GM21515 (cell line): Measurements from ENCODE around the gene CTAGE1.
"Not testable (repeated sequence)": the region's sequence is repeated elsewhere in the genome, so short reads cannot be mapped to it uniquely, and the experiment has no call there.

Experiments
- ATAC-seq: cut with Tn5 transposase; IDR thresholded peaks from one replicate; pipeline ENCODE4 v1.9.1; 2021; ENCODE audit not compliant: unreplicated experiment

Gene CTAGE1

DNA sequence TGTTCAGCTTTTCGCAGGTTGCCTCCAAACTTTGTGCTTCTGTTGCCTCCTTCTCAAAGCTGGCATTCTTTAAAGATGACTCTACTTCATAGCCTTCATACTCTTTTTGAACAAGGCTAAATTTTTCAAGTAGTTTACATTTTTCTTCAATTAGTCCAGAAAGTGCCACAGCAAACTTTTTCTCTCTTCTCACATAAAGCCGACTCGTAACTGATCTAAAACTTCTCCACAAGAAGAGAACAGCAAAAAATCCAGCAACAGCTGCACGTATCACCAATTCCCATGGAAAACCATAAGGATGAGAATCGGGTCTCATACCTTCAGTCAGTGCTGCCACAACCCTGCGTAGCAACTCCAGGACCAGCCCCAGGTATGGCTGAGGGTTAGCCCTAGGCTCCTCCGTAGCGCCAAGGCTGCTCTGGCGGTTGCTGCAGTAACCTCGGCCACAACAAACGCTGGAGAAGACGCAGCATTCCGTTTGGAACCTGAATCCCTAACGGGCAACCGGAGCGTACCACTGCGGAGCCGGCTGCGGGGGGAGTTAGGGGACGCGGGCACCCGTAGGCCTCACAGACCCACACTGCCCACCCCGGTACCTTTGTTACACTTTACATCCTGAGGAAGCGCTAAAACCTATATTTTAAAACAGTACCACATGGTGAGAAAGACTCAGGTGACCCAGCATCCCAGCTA is at the start of gene CTAGE1:
Gene CTAGE1, minus strand, starts transcription at position 420 of the 693 bp plus-strand sequence. Its CDS starts 104 bp downstream, at position 316.
- ATAC-seq: no peak

- ATAC-seq: no peak
These were observed 49.1 kb upstream of the CTAGE1 start for GRCh38 chr18:22466608-22467395.

DNA sequence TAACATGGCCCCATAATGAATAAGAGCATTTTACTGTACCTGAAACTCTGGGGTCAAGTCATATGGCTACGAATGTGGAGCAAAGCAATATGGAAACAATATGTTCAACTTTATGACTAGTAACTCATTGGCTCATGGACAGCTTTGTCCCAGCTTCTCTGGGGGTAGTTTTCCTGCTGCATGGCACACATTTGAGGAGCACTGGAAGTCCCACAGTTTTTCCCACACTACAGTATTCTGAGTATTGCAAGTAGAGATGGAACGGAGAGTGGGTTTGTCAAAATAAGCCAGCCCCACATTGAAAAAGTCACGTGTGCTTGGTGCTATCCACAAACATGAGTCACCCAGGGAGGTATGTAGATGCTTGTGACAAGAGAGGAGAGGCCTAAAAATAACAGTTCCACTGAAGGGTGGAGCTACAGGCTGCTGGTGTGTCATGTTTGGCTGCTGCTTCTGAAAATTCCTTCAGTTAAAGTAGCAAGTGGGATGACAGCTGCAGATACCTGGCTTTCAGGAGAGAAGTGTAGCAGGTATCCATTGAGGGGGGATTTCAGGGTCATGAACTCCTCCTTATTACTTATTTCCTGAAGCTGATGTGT is 48.2 kb upstream of the CTAGE1 start:
- no peak for ATAC-seq

DNA sequence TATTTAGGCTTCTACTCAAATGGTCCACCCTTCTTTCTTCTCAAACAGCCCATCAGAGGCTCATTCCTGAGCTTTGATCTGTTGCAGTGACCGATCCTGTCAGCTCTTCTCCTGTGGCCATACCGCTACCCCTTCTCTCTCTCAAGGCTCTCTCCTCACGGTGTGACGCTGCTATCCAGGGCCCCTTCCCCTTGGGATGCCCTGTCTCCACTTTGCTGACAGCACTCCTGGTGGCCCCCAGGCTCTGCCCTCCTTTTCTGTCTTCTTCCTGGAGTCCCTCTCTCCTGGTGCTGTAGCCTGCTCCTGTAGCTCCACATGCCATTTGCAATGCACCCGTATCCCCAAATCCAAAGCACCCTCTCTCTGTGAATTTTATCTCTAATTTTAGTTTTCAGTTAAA is 45.4 kb upstream of the CTAGE1 start:
- no peak for ATAC-seq

- ATAC-seq: no peak
These were observed 41.8 kb upstream of the CTAGE1 start for GRCh38 chr18:22459491-22459890.

GRCh38 chr18:22457524-22457923 is 39.8 kb upstream of the CTAGE1 start:
- ATAC-seq: no peak

- no peak for ATAC-seq
These were observed 38.8 kb upstream of the CTAGE1 start for GRCh38 chr18:22456547-22456946.

DNA sequence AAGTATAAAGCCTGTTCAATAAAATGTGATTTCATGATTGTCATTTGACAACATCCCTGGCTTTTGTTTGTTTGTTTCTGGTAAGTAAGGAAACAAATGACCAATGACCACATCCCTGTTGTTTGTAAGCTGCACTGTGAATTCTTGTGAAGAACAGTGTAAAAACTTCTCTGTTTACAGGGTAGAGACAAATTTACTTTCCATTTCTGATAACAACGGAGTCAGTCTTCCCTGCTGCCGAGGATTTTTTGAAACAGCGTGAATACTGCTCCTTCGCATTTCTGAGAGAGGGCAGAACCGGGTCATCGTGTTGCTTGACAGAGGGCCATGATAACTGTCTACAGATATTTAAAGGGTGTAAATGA is 38.4 kb upstream of the CTAGE1 start:
- no peak for ATAC-seq

GRCh38 chr18:22455425-22456115 is 37.9 kb upstream of the CTAGE1 start:
- no peak for ATAC-seq

DNA sequence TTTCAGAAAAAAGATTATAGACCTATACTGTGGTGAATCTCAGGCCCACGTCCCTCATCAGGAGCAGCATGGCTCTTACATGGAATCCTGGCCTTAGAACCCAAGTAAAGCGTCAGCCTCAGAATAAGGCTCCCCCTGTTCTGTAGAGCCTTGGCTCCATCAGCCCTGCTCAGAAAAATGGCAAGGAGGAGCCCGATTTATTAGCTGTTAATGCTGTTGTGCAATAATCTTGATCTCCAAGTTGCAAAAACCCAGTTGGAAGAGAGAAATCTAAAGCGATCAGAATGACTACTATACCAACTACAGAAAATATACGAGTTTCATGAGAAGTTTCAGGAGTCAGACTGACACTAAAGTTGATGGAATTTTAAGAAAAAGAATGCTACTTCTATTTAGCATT is 35.6 kb upstream of the CTAGE1 start:
- ATAC-seq: no peak

GRCh38 chr18:22452226-22452668 is 34.5 kb upstream of the CTAGE1 start:
- no peak for ATAC-seq

DNA sequence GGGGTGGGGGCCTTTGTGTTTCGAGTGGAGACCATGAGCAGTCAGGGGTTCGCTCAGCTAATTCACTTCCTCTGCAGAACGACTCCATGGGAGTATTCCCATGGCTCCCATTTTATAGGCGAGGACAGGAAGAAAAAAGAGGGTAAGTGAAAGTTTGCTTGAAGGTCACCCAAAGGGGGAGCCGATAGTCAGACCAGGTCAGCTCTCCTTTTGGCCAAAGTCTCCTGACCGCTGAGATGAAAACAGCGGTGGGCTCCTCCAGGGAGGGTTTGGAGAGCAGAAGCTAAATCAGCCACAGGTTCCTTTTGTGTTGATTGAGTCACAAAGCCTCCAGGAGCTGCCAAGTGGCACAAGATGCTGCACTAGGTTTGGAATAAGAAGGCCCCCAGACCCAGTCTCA is 34.1 kb upstream of the CTAGE1 start:
- ATAC-seq: no peak

GRCh38 chr18:22450766-22451165 is 33.1 kb upstream of the CTAGE1 start:
- not testable (repeated sequence) for ATAC-seq

GRCh38 chr18:22450318-22450717 is 32.6 kb upstream of the CTAGE1 start:
- not testable (repeated sequence) for ATAC-seq

- not testable (repeated sequence) for ATAC-seq
These were observed 32.0 kb upstream of the CTAGE1 start for GRCh38 chr18:22449753-22450152.

- ATAC-seq: no peak
These were observed 30.5 kb upstream of the CTAGE1 start for GRCh38 chr18:22448238-22448637.

- ATAC-seq: no peak
These were observed 30.1 kb upstream of the CTAGE1 start for GRCh38 chr18:22447792-22448191.

DNA sequence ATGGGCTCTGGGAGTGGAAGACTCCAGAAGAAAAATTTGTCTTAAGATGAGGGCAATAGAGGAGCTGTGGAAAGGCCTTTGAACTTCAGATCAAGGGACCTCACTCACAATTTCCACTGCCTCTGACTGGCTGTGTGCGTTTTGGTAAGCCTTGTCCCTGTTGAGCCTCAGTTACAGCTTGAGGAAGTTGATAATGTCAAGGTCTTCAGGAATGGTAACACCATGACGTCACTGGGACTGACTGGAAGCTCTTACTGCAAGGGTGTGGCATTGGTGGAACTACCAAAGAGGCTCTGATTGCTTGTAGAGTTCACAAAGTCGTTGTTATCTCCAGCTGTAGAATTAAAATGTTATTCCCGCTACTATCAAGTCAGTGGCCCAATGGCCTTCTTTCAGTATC is 29.2 kb upstream of the CTAGE1 start:
- ATAC-seq: no peak

- no peak for ATAC-seq
These were observed 28.6 kb upstream of the CTAGE1 start for GRCh38 chr18:22446325-22446724.

- ATAC-seq: no peak
These were observed 23.9 kb upstream of the CTAGE1 start for GRCh38 chr18:22441638-22442037.

- ATAC-seq: no peak
These were observed 21.7 kb upstream of the CTAGE1 start for GRCh38 chr18:22439447-22439846.
